H1 (cell line): ENCODE measurements around the gene FBXL5.

Source experiments
- EP300 ChIP-seq, 2 experiments: IDR thresholded peaks; 1 replicate in 1 of 2; 2 replicates in 1 of 2; pipeline ENCODE4 v1.6.1; 2011 to 2012; ENCODE audit warnings: low read depth in 2 of 2, low read length in 2 of 2, mild to moderate bottlenecking in 2 of 2, borderline replicate concordance in 1 of 2, inconsistent platforms in 1 of 2, moderate library complexity in 1 of 2
- GABPA ChIP-seq: IDR thresholded peaks from 2 replicates; pipeline ENCODE4 v1.6.1; 2011; ENCODE audit warnings: mild to moderate bottlenecking, low read length, moderate library complexity, borderline replicate concordance; ENCODE audit not compliant: insufficient read depth
- GTF2F1 ChIP-seq: IDR thresholded peaks from 2 replicates; pipeline ENCODE4 v1.6.1; 2012; ENCODE audit warnings: low read depth, low read length, improper control_type of control experiment, borderline replicate concordance
- POLR2AphosphoS5 ChIP-seq: IDR thresholded peaks from 2 replicates; pipeline ENCODE4 v1.6.1; 2011; ENCODE audit warnings: low read depth, low read length
- SRF ChIP-seq: IDR thresholded peaks from 2 replicates; pipeline ENCODE4 v1.6.1; 2011; ENCODE audit warnings: mild to moderate bottlenecking, low read depth, low read length, moderate library complexity
- USF2 ChIP-seq: IDR thresholded peaks from 2 replicates; pipeline ENCODE4 v1.6.1; 2011; ENCODE audit warnings: low read length, improper control_type of control experiment
- TF ChIP-seq, protein P1 (sequence below), 3 experiments: IDR thresholded peaks; 1 replicate in 2 of 3; 2 replicates in 1 of 3; pipeline versions ENCODE4 v1.5.1 to v1.6.1; 2011; ENCODE audit warnings: low read length in 3 of 3, mild to moderate bottlenecking in 3 of 3, inconsistent platforms in 2 of 3, low read depth in 1 of 3, moderate library complexity in 1 of 3; ENCODE audit not compliant: insufficient read depth in 1 of 3; ENCODE audit errors: control extremely low read depth in 1 of 3

GRCh38 chr4:15592799-15593198 lies 62.4 kb downstream of the FBXL5 start:
- TF ChIP-seq GABPA (no peak), EP300 (IDR thresholded peaks at IDR 0.05; ENCODE audit: borderline replicate concordance in 1 of 2, low read depth in 2 of 2, low read length in 2 of 2) (no peak), GTF2F1 (no peak), USF2 (no peak), SRF (no peak), POLR2AphosphoS5 (no peak)
- TF ChIP-seq, protein P1, sequence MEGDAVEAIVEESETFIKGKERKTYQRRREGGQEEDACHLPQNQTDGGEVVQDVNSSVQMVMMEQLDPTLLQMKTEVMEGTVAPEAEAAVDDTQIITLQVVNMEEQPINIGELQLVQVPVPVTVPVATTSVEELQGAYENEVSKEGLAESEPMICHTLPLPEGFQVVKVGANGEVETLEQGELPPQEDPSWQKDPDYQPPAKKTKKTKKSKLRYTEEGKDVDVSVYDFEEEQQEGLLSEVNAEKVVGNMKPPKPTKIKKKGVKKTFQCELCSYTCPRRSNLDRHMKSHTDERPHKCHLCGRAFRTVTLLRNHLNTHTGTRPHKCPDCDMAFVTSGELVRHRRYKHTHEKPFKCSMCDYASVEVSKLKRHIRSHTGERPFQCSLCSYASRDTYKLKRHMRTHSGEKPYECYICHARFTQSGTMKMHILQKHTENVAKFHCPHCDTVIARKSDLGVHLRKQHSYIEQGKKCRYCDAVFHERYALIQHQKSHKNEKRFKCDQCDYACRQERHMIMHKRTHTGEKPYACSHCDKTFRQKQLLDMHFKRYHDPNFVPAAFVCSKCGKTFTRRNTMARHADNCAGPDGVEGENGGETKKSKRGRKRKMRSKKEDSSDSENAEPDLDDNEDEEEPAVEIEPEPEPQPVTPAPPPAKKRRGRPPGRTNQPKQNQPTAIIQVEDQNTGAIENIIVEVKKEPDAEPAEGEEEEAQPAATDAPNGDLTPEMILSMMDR (IDR thresholded peaks at IDR 0.05; ENCODE audit: control extremely low read depth in 1 of 3, insufficient read depth in 1 of 3, low read depth in 1 of 3, low read length in 3 of 3), result no peak
